ENCODE data around the gene PCDHGB3. TPM values are rescaled to one million over a fixed set of nuclear protein-coding genes. Genes with fewer than 3 reads are reported as not detected.

The PCDHGB3 gene
- total RNA-seq, 1 donor from 2014 or later, result 0.39 TPM

GRCh38 chr5:141363952-141364660 is 5.9 kb upstream of the PCDHGB3 start, which contains the start of gene PCDHGA5:
Gene PCDHGA5 (plus strand): TSS chr5:141364162. CDS start chr5:141364331, 169 bp downstream.
- peaks cover 10% of the 10 kb centered on the region for H3K9me3 Mint-ChIP-seq
- H3K4me3 Mint-ChIP-seq, result no peak within 1 kb of the TSS
- DNase-seq (ENCODE audit: extremely low spot score, unreplicated experiment), result no peak

DNA sequence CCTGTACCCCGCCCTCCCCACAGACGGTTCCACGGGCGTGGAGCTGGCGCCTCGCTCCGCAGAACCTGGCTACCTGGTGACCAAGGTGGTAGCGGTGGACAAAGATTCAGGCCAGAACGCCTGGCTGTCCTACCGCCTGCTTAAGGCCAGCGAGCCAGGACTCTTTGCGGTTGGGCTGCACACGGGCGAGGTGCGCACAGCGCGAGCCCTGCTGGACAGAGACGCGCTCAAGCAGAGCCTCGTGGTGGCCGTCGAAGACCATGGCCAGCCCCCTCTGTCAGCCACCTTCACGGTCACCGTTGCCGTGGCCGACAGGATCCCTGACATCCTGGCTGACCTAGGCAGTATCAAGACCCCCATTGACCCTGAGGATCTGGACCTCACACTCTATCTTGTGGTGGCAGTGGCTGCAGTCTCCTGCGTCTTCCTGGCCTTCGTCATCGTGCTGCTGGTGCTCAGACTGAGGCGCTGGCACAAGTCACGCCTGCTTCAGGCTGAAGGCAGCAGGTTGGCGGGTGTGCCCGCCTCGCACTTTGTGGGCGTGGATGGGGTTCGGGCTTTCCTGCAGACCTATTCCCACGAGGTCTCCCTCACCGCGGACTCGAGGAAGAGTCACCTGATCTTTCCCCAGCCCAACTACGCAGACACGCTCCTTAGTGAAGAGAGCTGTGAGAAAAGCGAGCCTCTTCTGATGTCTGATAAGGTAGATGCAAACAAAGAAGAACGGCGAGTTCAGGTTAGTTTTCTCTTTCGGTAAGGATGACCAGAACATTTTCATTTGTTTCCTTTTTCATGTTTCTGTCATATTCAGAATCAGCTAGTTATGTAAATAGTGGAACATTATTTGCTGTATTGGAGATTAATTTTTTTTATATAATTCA is 3.8 kb upstream of the PCDHGB3 start:
- H3K27me3 Mint-ChIP-seq, result no peaks in the 10 kb centered on the region
- no peaks in the 10 kb centered on the region for H3K36me3 Mint-ChIP-seq
- peaks cover 5% of the 10 kb centered on the region for H3K9me3 Mint-ChIP-seq

More at GRCh38 chr5:141363952-141364660, 5.9 kb upstream of the PCDHGB3 start, which contains the start of gene PCDHGA5:
- Mint-ChIP-seq H3K27me3 (no peaks in the 10 kb centered on the region), H3K36me3 (no peaks in the 10 kb centered on the region), H3K27ac (no peak within 1 kb of the TSS), H3K4me1 (ENCODE audit: unreplicated experiment) (no peaks in the 10 kb centered on the region)
- TF ChIP-seq, protein P1, sequence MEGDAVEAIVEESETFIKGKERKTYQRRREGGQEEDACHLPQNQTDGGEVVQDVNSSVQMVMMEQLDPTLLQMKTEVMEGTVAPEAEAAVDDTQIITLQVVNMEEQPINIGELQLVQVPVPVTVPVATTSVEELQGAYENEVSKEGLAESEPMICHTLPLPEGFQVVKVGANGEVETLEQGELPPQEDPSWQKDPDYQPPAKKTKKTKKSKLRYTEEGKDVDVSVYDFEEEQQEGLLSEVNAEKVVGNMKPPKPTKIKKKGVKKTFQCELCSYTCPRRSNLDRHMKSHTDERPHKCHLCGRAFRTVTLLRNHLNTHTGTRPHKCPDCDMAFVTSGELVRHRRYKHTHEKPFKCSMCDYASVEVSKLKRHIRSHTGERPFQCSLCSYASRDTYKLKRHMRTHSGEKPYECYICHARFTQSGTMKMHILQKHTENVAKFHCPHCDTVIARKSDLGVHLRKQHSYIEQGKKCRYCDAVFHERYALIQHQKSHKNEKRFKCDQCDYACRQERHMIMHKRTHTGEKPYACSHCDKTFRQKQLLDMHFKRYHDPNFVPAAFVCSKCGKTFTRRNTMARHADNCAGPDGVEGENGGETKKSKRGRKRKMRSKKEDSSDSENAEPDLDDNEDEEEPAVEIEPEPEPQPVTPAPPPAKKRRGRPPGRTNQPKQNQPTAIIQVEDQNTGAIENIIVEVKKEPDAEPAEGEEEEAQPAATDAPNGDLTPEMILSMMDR (conservative IDR thresholded peaks at IDR 0.05), result no peak

DNA sequence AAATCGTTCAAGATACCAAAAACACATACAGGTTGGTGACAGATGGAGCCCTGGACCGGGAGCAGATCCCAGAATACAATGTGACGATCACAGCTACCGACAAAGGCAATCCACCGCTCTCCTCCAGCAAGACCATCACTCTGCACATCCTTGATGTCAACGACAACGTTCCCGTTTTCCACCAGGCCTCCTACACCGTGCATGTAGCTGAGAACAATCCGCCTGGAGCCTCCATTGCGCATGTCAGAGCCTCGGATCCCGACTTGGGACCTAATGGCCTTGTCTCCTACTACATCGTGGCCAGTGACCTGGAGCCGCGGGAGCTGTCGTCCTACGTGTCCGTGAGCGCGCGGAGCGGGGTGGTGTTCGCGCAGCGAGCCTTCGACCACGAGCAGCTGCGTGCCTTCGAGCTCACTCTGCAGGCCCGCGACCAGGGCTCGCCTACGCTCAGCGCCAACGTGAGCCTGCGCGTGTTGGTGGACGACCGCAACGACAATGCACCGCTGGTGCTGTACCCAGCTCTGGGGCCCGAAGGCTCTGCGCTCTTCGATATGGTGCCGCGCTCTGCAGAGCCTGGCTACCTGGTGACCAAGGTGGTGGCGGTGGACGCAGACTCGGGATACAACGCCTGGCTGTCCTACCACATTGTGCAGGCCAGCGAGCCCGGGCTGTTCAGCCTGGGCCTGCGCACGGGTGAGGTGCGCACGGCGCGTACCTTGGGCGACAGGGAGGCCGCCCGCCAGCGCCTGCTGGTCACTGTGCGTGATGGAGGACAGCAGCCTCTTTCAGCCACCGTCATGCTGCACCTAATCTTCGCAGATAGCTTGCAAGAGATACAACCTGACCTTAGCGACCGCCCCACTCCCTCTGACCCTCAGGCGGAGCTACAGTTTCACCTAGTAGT is 1.8 kb downstream of the PCDHGB3 start:
- Mint-ChIP-seq H3K4me1 (ENCODE audit: unreplicated experiment) (no peaks in the 10 kb centered on the region), H3K27ac (no peak overlapping the region), H3K36me3 (peaks cover 3% of the 10 kb centered on the region), H3K4me3 (no peak overlapping the region), H3K9me3 (peaks cover 4% of the 10 kb centered on the region), H3K27me3 (no peaks in the 10 kb centered on the region)
- no peak for DNase-seq (ENCODE audit: extremely low spot score, unreplicated experiment)
- TF ChIP-seq, protein P1 (conservative IDR thresholded peaks at IDR 0.05), result no peak

More for the DNA sequence above, 3.8 kb upstream of the PCDHGB3 start:
- no peak for DNase-seq (ENCODE audit: extremely low spot score, unreplicated experiment)
- H3K4me3 Mint-ChIP-seq, result no peak overlapping the region
- H3K27ac Mint-ChIP-seq, result no peak overlapping the region
- H3K4me1 Mint-ChIP-seq (ENCODE audit: unreplicated experiment), result no peaks in the 10 kb centered on the region
- TF ChIP-seq, protein P1 (conservative IDR thresholded peaks at IDR 0.05), result no peak

- TF ChIP-seq, protein P1 (conservative IDR thresholded peaks at IDR 0.05), result no peak
- H3K36me3 Mint-ChIP-seq, result peaks cover 3% of the 10 kb centered on the region
- H3K9me3 Mint-ChIP-seq, result peaks cover 4% of the 10 kb centered on the region
- no peaks in the 10 kb centered on the region for H3K27me3 Mint-ChIP-seq
- no peak within 1 kb of the TSS for H3K4me3 Mint-ChIP-seq
- H3K4me1 Mint-ChIP-seq (ENCODE audit: unreplicated experiment), result no peaks in the 10 kb centered on the region
- H3K27ac Mint-ChIP-seq, result no peak within 1 kb of the TSS
- DNase-seq (ENCODE audit: extremely low spot score, unreplicated experiment), result no peak
These were observed 3.8 kb downstream of the PCDHGB3 start, which contains the start of gene PCDHGA6 for GRCh38 chr5:141373673-141374317. Gene PCDHGA6 (plus strand): TSS chr5:141373891. CDS start chr5:141374084, 193 bp downstream.

Measured in type B pancreatic cell (in vitro differentiated cells).